GM19468 (cell line): Measurements from ENCODE around the gene TEKTIP1.
A peak's percentile ranks its signal among the peaks of the same experiment; 100 is the strongest.

Experiments
- ATAC-seq: cut with Tn5 transposase; IDR thresholded peaks from one replicate; pipeline ENCODE4 v1.9.1; 2021; ENCODE audit warnings: mild to moderate bottlenecking, moderate library complexity, moderate number of reproducible peaks; ENCODE audit not compliant: unreplicated experiment; ENCODE audit errors: extremely low read depth

TEKTIP1 gene

GRCh38 chr19:3538965-3539755, at the start of gene TEKTIP1:
Gene TEKTIP1 (plus strand): TSS chr19:3539174. CDS start chr19:3539178, 4 bp downstream.
- no peak for ATAC-seq

- ATAC-seq, result no peak
Observed at GRCh38 chr19:3491396-3492119, 47.4 kb upstream of the TEKTIP1 start.

- no peak for ATAC-seq
Observed at GRCh38 chr19:3492131-3492839, 46.7 kb upstream of the TEKTIP1 start.

GRCh38 chr19:3492919-3493318, 46.1 kb upstream of the TEKTIP1 start:
- ATAC-seq, result no peak

- no peak for ATAC-seq
Observed at GRCh38 chr19:3493651-3494050, 45.3 kb upstream of the TEKTIP1 start.

- ATAC-seq, result no peak
Observed at GRCh38 chr19:3494051-3494450, 44.9 kb upstream of the TEKTIP1 start.

- ATAC-seq, result no peak
Observed at GRCh38 chr19:3494559-3494958, 44.4 kb upstream of the TEKTIP1 start.

- ATAC-seq, result no peak
Observed at GRCh38 chr19:3496392-3497273, 42.3 kb upstream of the TEKTIP1 start.

- no peak for ATAC-seq
Observed at GRCh38 chr19:3497757-3498520, 41.0 kb upstream of the TEKTIP1 start.

GRCh38 chr19:3499738-3500428, 39.1 kb upstream of the TEKTIP1 start:
- no peak for ATAC-seq

- peak; percentile 43 for ATAC-seq
Observed at GRCh38 chr19:3500429-3501101, 38.4 kb upstream of the TEKTIP1 start, which contains the start of gene DOHH. Gene DOHH (minus strand): TSS chr19:3500674. CDS start chr19:3496814, 3,860 bp downstream.

- no peak for ATAC-seq
Observed at GRCh38 chr19:3501780-3502179, 37.2 kb upstream of the TEKTIP1 start.

GRCh38 chr19:3503036-3503572, 35.9 kb upstream of the TEKTIP1 start:
- no peak for ATAC-seq

GRCh38 chr19:3504735-3505134, 34.2 kb upstream of the TEKTIP1 start:
- ATAC-seq, result no peak

- ATAC-seq, result peak; percentile 74
Observed at GRCh38 chr19:3505598-3506383, 33.2 kb upstream of the TEKTIP1 start, which contains the start of gene FZR1. Gene FZR1 (plus strand): TSS chr19:3506311. CDS start chr19:3522990, 16,679 bp downstream.

- no peak for ATAC-seq
Observed at GRCh38 chr19:3506384-3507340, 32.3 kb upstream of the TEKTIP1 start.
